Astrocyte of the cerebellum (primary cell): ENCODE measurements around the gene METRNL.
"Not testable (repeated sequence)": the region's sequence is repeated elsewhere in the genome, so short reads cannot be mapped to it uniquely, and the experiment has no call there.

Experiments used
- DNase-seq: peaks from one replicate; pipeline ENCODE4 v3.0.0-alpha.2; 2011; ENCODE audit warnings: low read depth
- H3K4me3 ChIP-seq: 2 replicates; pipeline ENCODE4 v1.5.1; 2011; ENCODE audit warnings: mild to moderate bottlenecking, low read depth, low read length, moderate library complexity
- in situ Hi-C: cut with HindIII; loops from 2 replicates; pipeline ENCODE4 v1.10.0; 2017; ENCODE audit warnings: low sequenced_read_pairs
- TF ChIP-seq, protein P1 (sequence below): IDR thresholded peaks from 2 replicates; pipeline ENCODE4 v1.5.1; 2012; ENCODE audit warnings: low read length, low read depth, moderate library complexity, mild to moderate bottlenecking; ENCODE audit errors: missing control alignments

Gene METRNL

DNA sequence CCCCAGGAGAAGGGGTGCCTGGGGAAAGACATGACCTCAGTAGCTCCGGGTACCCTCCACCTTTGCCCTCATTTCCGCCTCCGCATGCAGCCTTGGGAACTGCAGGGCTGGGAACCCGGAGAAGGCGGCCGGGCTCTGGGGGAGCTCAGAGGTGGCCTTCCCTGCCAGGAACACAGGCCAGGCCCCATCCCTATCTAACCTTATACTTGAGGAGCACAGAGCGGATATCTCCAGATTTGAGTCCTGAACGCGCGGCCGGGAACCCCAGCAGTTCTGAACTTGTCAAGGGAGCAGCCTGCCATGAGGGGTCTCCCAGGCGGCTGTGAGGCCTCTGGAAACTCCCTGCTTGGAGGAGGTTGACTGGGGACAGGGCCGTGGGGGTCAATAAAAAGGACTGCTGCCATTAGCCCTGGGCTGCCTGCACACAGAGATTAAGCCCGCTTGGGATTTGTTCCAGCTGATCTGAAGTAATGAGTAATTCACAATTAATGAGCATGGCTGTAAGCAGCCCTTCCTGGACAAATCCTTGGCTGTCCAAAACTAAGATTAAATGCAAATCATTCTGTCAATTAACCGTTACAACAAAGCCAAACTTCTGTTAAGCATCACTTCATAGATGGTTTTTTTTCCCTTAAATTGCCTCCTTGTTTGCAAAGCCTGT is 26.3 kb upstream of the METRNL start:
- TF ChIP-seq, protein P1, sequence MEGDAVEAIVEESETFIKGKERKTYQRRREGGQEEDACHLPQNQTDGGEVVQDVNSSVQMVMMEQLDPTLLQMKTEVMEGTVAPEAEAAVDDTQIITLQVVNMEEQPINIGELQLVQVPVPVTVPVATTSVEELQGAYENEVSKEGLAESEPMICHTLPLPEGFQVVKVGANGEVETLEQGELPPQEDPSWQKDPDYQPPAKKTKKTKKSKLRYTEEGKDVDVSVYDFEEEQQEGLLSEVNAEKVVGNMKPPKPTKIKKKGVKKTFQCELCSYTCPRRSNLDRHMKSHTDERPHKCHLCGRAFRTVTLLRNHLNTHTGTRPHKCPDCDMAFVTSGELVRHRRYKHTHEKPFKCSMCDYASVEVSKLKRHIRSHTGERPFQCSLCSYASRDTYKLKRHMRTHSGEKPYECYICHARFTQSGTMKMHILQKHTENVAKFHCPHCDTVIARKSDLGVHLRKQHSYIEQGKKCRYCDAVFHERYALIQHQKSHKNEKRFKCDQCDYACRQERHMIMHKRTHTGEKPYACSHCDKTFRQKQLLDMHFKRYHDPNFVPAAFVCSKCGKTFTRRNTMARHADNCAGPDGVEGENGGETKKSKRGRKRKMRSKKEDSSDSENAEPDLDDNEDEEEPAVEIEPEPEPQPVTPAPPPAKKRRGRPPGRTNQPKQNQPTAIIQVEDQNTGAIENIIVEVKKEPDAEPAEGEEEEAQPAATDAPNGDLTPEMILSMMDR, result no peak
- no peak for DNase-seq
- in situ Hi-C loops, result no loop called here
- no peak overlapping the region for H3K4me3 ChIP-seq

DNA sequence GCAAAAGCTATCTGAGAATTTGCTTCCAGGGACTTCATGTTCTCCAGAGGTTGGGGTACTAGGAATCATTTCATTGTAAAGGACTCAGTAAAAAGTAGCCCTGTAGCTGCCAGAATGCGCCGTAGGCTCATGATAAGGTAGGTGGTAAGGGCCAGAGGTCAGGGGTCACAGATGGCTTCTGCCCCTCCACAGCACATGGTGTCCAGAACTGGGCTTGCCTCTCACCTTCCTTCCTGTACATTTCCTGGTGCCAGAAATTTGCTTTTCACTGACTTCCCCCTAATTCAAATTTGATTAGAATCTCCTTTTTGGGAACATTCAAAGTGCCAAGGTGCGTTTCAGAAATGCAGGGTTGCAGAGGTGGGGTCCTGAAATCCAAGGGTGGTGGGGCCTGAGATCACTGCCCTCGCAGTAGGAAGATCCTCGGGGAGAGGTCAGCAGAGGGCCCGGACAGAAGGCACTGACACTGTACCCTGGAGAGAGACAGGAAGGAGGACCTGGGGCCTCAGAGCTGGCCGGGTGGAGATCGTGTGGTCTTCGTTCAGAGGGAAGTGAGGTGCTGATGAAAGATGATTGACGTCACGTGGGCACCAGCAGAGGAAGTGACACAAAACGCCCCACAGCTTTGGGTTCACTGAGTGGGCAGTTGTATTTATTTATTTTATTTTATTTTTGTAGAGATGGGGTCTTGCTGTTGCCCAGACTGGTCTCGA is 25.5 kb upstream of the METRNL start:
- no peak overlapping the region for H3K4me3 ChIP-seq
- TF ChIP-seq, protein P1, result no peak
- DNase-seq, result no peak
- in situ Hi-C loops, result no loop called here

DNA sequence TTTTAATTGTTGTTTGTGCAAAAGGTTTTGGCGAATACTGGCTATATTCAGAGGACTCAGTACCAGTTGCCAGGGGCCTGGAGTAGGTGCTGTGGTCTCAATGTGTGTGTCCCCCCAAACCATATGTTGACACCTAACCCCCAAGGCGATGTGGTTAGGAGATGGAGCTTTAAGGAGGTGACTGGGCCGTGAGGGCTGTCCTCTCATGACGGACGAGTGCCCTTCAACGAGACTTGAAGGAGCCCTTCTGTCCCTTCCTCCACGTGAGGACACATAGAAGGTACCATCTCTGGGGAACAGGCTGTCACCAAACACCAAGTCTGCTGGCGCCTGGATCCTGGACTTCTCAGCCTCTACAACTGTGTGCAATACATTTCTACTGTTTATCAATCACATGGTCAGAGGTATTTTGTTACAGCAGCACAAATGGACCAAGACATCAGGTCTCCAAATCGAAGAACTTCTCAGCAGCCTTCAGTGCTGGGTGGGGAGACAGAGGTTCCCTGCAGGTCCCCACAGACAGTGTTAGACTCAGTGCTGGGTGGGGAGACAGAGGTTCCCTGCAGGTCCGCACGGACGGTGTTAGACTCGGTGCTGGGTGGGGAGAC is 24.8 kb upstream of the METRNL start:
- in situ Hi-C loops, result loop anchor here (5.0 kb wide), 1 partner anchor 73 kb away; no protein-coding TSS in a partner anchor
- TF ChIP-seq, protein P1, result no peak
- H3K4me3 ChIP-seq, result no peak overlapping the region
- no peak for DNase-seq

DNA sequence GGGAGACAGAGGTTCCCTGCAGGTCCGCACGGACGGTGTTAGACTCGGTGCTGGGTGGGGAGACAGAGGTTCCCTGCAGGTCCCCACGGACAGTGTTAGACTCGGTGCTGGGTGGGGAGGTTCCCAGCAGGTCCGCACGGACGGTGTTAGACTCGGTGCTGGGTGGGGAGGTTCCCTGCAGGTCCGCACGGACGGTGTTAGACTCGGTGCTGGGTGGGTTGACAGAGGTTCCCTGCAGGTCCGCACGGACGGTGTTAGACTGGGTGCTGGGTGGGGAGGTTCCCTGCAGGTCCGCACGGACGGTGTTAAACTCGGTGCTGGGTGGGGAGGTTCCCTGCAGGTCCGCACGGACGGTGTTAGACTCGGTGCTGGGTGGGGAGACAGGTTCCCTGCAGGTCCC is 24.2 kb upstream of the METRNL start:
- not testable (repeated sequence) for DNase-seq, H3K4me3 ChIP-seq
- in situ Hi-C loops, result loop anchor here (5.0 kb wide), 1 partner anchor 72 kb away; no protein-coding TSS in a partner anchor

DNA sequence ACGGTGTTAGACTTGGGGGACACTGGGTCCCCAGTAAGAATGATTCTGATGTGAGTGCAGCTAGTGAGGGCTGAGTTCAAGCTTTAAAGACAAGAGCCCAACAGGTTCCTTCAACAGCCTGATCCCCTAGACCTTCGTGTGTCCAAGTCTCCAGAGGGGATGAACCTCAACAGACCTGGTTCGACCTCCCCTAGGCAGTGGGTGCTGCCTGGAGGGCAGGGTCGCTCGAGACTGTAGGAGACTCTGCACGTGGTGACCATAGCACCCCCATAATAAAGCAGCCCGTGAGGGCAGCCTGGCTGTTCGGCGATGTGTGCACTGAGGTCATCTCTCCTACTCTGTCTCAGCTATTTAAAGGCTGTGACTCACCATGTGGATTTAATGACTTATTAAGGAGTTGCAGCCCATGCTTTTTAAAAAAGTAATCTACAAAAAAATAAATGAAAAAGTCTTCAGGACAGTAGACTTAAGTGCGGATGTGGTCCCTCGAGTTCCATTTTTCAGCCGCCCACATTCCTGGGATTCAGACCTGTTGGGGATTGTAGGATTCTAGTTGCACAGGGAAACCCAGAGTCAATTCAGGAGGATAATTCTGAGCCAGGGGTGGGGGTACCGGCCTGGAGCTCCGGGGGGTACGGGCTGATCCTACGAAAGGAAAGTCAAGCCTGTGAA is 23.4 kb upstream of the METRNL start:
- no peak overlapping the region for H3K4me3 ChIP-seq
- in situ Hi-C loops, result loop anchor here (5.0 kb wide), 1 partner anchor 71 kb away; no protein-coding TSS in a partner anchor
- peak; percentile 41 for DNase-seq
- TF ChIP-seq, protein P1, result no peak

DNA sequence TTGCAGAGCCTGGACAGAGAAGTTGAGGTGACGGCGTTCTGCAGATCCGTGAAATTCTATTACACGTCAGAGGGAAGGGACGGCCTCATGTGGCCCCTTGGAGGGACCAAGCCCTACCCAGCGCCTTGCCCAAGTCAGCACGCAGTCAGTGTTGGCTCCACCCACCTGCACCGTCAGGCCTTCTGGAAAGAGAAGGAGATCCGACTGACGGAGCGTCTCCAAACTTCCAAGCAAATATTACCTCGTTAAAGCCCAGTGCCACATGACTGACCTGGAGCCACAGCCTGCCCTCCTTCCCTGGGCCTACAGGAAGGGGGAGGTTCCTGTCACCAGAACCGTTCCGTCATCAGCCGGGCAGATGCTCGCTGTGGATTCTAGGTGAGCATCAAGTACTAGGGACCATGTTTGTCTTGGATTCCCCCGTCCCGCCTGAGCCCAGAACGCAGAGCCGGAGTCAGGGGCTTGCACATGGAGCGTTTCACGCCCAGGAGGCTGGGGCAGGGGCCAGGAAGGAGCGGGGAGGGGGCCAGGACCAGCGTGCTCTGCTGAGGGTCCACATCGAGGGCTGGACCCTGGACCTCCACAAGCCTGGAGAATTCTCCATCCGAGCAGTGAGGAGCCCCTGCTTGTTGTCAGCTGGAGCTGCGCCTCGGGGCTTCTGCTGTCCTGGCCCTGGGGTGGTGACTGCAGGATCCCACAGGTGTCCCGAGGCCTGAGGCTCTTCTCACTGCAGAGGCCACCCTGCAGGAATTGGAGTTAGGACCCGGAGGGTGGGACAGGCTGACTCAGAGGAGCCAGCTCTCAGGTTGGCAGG is 22.6 kb upstream of the METRNL start:
- in situ Hi-C loops, result loop anchor here (5.0 kb wide), 1 partner anchor 71 kb away; no protein-coding TSS in a partner anchor
- no peak overlapping the region for H3K4me3 ChIP-seq
- TF ChIP-seq, protein P1, result no peak
- DNase-seq, result no peak
